HepG2 (cell line): Measurements from ENCODE around the gene IL26. TPM values are rescaled to one million over a fixed set of nuclear protein-coding genes. Genes with fewer than 3 reads are reported as not detected.

ENCODE experiments used
- ATAC-seq: fragments of 200-7000 bp; cut with Tn5 transposase; 3 replicates; pipeline ENCODE4 v1.9.1; 2020; ENCODE audit warnings: mild to moderate bottlenecking, moderate library complexity
- BruUV-seq: library from RNA; stranded (reverse); fragments of 400-500 nt; replicated peaks from 2 replicates; lab custom pipeline; 2021; lab: Mats Ljungman, UMichigan
- CTCF ChIA-PET: fragments of 300-600 bp; formaldehyde crosslinking; extraction: SDS; loops from one replicate; lab custom pipeline; 2021; ENCODE audit warnings: low total read pairs, inconsistent platforms, low intra/inter-chr PET ratio; lab: Yijun Ruan, JAX
- POLR2A ChIA-PET: fragments of 350-600 bp; sonication (Branson Sonifier 250); formaldehyde crosslinking; loops from one replicate; lab custom pipeline; 2020; ENCODE audit warnings: antibody characterized with exemption, inconsistent platforms; lab: Yijun Ruan, JAX
- DNase-seq: peaks from one replicate; pipeline ENCODE4 v3.0.0-alpha.2; 2015; ENCODE audit warnings: low spot score
- FAIRE-seq: peaks from 3 replicates; lab custom pipeline; 2011; peaks lifted over from hg19 to GRCh38; lab: Jason Lieb, UNC
- H2AFZ ChIP-seq: one replicate; pipeline ENCODE4 v1.6.1; 2011; ENCODE audit warnings: low read length, inconsistent platforms
- H3K27ac ChIP-seq: fragments of 300-600 bp; 3 replicates; pipeline ENCODE4 v1.8.0; 2011; ENCODE audit warnings: mixed run types, mild to moderate bottlenecking, mixed read lengths, low read length, inconsistent platforms; ENCODE audit not compliant: insufficient read depth; ENCODE audit errors: extremely low read length
- H3K27me3 ChIP-seq, 2 experiments: fragments of 200-600 bp in 1 of 2; 2 replicates in 1 of 2; 3 replicates in 1 of 2; pipeline versions ENCODE4 v1.6.0 to v1.8.0; 2011; ENCODE audit warnings: low read length in 2 of 2, mild to moderate bottlenecking in 2 of 2, moderate library complexity in 2 of 2, inconsistent platforms in 1 of 2; ENCODE audit not compliant: insufficient read depth in 2 of 2, control insufficient read depth in 1 of 2
- H3K36me3 ChIP-seq, 2 experiments: fragments of 200-600 bp in 1 of 2; replicated peaks in 1 of 2; 2 replicates in 1 of 2; 3 replicates in 1 of 2; pipeline versions ENCODE4 v1.5.1 to v1.8.0; 2011; ENCODE audit warnings: low read length in 2 of 2, inconsistent platforms in 1 of 2; ENCODE audit not compliant: insufficient read depth in 2 of 2, control insufficient read depth in 1 of 2
- H3K4me1 ChIP-seq: 2 replicates; pipeline ENCODE4 v1.5.1; 2012; ENCODE audit warnings: low read length, inconsistent platforms; ENCODE audit not compliant: insufficient read depth
- H3K4me2 ChIP-seq: 2 replicates; pipeline ENCODE4 v1.6.0; 2011; ENCODE audit warnings: low read depth, low read length, inconsistent platforms
- H3K4me3 ChIP-seq, 3 experiments: fragments of 200-600 bp in 1 of 3; sonication (generic), shearing (Covaris generic) in 1 of 3; replicated peaks in 1 of 3; 2 replicates each; pipeline ENCODE4 v1.5.1; 2011 to 2016; ENCODE audit warnings: low read length in 3 of 3, inconsistent platforms in 2 of 3, low read depth in 2 of 3, mild to moderate bottlenecking in 2 of 3, control low read depth in 1 of 3, mixed read lengths in 1 of 3; ENCODE audit not compliant: insufficient read depth in 1 of 3
- H3K79me2 ChIP-seq: one replicate; pipeline ENCODE4 v1.6.1; 2011; ENCODE audit warnings: low read length, inconsistent platforms; ENCODE audit not compliant: insufficient read depth
- H3K9ac ChIP-seq: 2 replicates; pipeline ENCODE4 v1.6.0; 2011; ENCODE audit warnings: mild to moderate bottlenecking, low read depth, low read length, inconsistent platforms; ENCODE audit not compliant: insufficient read depth
- H3K9me3 ChIP-seq: 2 replicates; pipeline ENCODE4 v1.5.1; 2012; ENCODE audit warnings: mild to moderate bottlenecking, low read length
- H4K20me1 ChIP-seq: 2 replicates; pipeline ENCODE4 v1.6.0; 2011; ENCODE audit warnings: inconsistent platforms, mild to moderate bottlenecking, low read length, moderate library complexity; ENCODE audit not compliant: insufficient read depth
- ATF4 ChIP-seq, 2 experiments: fragments of 450-650 bp in 1 of 2; sonication (generic) in 1 of 2; formaldehyde crosslinking; IDR thresholded peaks; 2 replicates each; pipeline versions ENCODE4 v1.5.0 to v1.8.0; 2020 to 2022; ENCODE audit warnings: mild to moderate bottlenecking in 1 of 2, missing genetic modification reagents in 1 of 2
- BCL3 ChIP-seq: sonication (generic); formaldehyde crosslinking; IDR thresholded peaks from 2 replicates; pipeline ENCODE4 v1.5.1; 2020; ENCODE audit warnings: mild to moderate bottlenecking, missing genetic modification reagents, moderate library complexity
- CBX1 ChIP-seq: IDR thresholded peaks from one replicate; pipeline ENCODE4 v1.6.1; 2016; ENCODE audit warnings: antibody characterized with exemption, low read depth
- GFI1 ChIP-seq: sonication (generic); formaldehyde crosslinking; IDR thresholded peaks from 2 replicates; pipeline ENCODE4 v1.5.0; 2020; ENCODE audit warnings: missing genetic modification reagents, mild to moderate bottlenecking, borderline replicate concordance
- MTF1 ChIP-seq: sonication (generic); formaldehyde crosslinking; IDR thresholded peaks from 2 replicates; pipeline ENCODE4 v1.5.0; 2020; ENCODE audit warnings: missing genetic modification reagents
- SRY ChIP-seq: sonication (generic); formaldehyde crosslinking; IDR thresholded peaks from 2 replicates; pipeline ENCODE4 v1.8.0; 2022; ENCODE audit warnings: mild to moderate bottlenecking, missing genetic modification reagents
- ZNF264 ChIP-seq: sonication (generic); formaldehyde crosslinking; IDR thresholded peaks from 2 replicates; pipeline ENCODE4 v1.4.0; 2020; ENCODE audit warnings: missing genetic modification reagents
- ZNF33B ChIP-seq: sonication (generic); formaldehyde crosslinking; IDR thresholded peaks from 2 replicates; pipeline ENCODE4 v1.5.1; 2020; ENCODE audit warnings: mild to moderate bottlenecking, missing genetic modification reagents
- WGBS: methylation state at CpG from one replicate; pipeline ENCODE4 v1.1.6; 2017; ENCODE audit warnings: low lambda C conversion rate; 5-methylcytosine and 5-hydroxymethylcytosine counted together
- in situ Hi-C: cut with HindIII; loops from 2 replicates; pipeline ENCODE4 v1.10.0; 2017; ENCODE audit warnings: low pct_unique_long_range_greater_than_20kb; ENCODE audit not compliant: extremely low pct_ligation_motif_present
- intact Hi-C: fragments of 100-400 bp; cut with micrococcal nuclease; formaldehyde crosslinking; loops from one replicate; pipeline ENCODE4 v1.10.0; 2022; ENCODE audit not compliant: unreplicated experiment
- polyA plus RNA-seq, 8 experiments: library from polyadenylated mRNA; depleted of rRNA in 3 of 8; stranded (reverse) in 7 of 8; unstranded in 1 of 8; fragments of >200 nt; fragmentation: Illumina TruSeq in 4 of 8; extraction: Trizol in 4 of 8; gene quantifications; 2 replicates each; pipeline versions ENCODE4 v1.2.1 to v1.2.3, GENCODE V29; 2011 to 2016; ENCODE audit warnings: low read depth in 4 of 8, missing spikeins in 1 of 8, mixed read lengths in 1 of 8; ENCODE audit not compliant: insufficient read depth in 1 of 8
- total RNA-seq, 5 experiments: library from RNA; depleted of rRNA; stranded (reverse); fragments of >200 nt; fragmentation: Illumina TruSeq; extraction: Trizol; gene quantifications; 2 replicates each; pipeline ENCODE4 v1.2.3, GENCODE V29; 2016; ENCODE audit warnings: low read depth in 1 of 5
- TF ChIP-seq, protein P1 (sequence below): sonication (generic); formaldehyde crosslinking; IDR thresholded peaks from 2 replicates; pipeline ENCODE4 v1.5.1; 2020; ENCODE audit warnings: mild to moderate bottlenecking, missing genetic modification reagents
- TF ChIP-seq, protein P2 (sequence below): sonication (generic); formaldehyde crosslinking; IDR thresholded peaks from 2 replicates; pipeline ENCODE4 v1.4.0; 2020; ENCODE audit warnings: missing genetic modification reagents

Gene IL26
- total and polyA plus RNA-seq, 2 of the 13 experiments (the other 11 are each of a cell fraction or from before 2014, with no cell fraction given) = not detected

- no peaks in the 10 kb centered on the region for H4K20me1 ChIP-seq
- TF ChIP-seq, protein P1, sequence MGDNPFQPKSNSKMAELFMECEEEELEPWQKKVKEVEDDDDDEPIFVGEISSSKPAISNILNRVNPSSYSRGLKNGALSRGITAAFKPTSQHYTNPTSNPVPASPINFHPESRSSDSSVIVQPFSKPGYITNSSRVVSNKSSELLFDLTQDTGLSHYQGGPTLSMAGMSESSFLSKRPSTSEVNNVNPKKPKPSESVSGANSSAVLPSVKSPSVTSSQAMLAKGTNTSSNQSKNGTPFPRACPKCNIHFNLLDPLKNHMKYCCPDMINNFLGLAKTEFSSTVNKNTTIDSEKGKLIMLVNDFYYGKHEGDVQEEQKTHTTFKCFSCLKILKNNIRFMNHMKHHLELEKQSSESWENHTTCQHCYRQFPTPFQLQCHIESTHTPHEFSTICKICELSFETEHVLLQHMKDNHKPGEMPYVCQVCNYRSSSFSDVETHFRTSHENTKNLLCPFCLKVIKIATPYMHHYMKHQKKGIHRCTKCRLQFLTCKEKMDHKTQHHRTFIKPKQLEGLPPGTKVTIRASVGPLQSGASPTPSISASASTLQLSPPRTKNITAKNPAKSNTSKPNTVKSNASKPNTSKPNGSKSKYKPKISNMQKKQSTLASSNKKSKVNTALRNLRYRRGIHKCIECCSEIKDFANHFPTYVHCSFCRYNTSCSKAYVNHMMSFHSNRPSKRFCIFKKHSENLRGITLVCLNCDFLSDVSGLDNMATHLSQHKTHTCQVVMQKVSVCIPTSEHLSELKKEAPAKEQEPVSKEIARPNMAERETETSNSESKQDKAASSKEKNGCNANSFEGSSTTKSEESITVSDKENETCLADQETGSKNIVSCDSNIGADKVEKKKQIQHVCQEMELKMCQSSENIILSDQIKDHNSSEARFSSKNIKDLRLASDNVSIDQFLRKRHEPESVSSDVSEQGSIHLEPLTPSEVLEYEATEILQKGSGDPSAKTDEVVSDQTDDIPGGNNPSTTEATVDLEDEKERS (CRISPR knock-in tag) = no peak
- TF ChIP-seq ZNF33B = no peak
- TF ChIP-seq BCL3 (CRISPR knock-in tag) = no peak
- TF ChIP-seq SRY (CRISPR knock-in tag) = no peak
- no peak for TF ChIP-seq CBX1
- TF ChIP-seq MTF1 (CRISPR knock-in tag) = no peak
- no peak for TF ChIP-seq GFI1 (CRISPR knock-in tag)
- no peak for TF ChIP-seq ZNF264 (CRISPR knock-in tag)
- TF ChIP-seq, protein P2, sequence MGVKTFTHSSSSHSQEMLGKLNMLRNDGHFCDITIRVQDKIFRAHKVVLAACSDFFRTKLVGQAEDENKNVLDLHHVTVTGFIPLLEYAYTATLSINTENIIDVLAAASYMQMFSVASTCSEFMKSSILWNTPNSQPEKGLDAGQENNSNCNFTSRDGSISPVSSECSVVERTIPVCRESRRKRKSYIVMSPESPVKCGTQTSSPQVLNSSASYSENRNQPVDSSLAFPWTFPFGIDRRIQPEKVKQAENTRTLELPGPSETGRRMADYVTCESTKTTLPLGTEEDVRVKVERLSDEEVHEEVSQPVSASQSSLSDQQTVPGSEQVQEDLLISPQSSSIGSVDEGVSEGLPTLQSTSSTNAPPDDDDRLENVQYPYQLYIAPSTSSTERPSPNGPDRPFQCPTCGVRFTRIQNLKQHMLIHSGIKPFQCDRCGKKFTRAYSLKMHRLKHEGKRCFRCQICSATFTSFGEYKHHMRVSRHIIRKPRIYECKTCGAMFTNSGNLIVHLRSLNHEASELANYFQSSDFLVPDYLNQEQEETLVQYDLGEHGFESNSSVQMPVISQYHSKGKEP = no peak
- no peak for TF ChIP-seq ATF4 (CRISPR knock-in tag; IDR thresholded peaks at IDR 0.05)
- TF ChIP-seq, all 625 proteins: peak for 0
- H2AFZ ChIP-seq = no peak overlapping the region
- 0% methylated on average over 3 of the region's 3 CpGs for WGBS
- ChIA-PET CTCF (no interaction called here), POLR2A (no interaction called here)
- no peak overlapping the region for H3K4me2 ChIP-seq
- H3K9me3 ChIP-seq = no peaks in the 10 kb centered on the region
- DNase-seq (no peak), ATAC-seq (no peak), FAIRE-seq (no peak)
- H3K27me3 ChIP-seq = peaks cover 0 to 13% of the 10 kb centered on the region in 2 experiments; a peak in 1 of 5 replicates
- intact Hi-C loops (no loop called here), in situ Hi-C loops (no loop called here)
- H3K27ac ChIP-seq = no peak overlapping the region
- no peak overlapping the region for H3K4me3 ChIP-seq
- no peaks in the 10 kb centered on the region for H3K4me1 ChIP-seq
- BruUV-seq = no TSS peak
- no peaks in the 10 kb centered on the region for H3K79me2 ChIP-seq
- H3K36me3 ChIP-seq = no peaks in the 10 kb centered on the region
- H3K9ac ChIP-seq = no peak overlapping the region
Observed at GRCh38 chr12:68250454-68250853, 24.8 kb upstream of the IL26 start.
